Measurements from ENCODE around the gene PITPNC1.

GRCh38 chr17:67506966-67507365 lies 129.9 kb downstream of the PITPNC1 start:
- no peak for TF ChIP-seq CTCF (IDR thresholded peaks at IDR 0.05 in 4 of 5, conservative IDR thresholded peaks at IDR 0.05 in 1 of 5)
- no peak for TF ChIP-seq POLR2A (IDR thresholded peaks at IDR 0.05)

All from gastrocnemius medialis (tissue), 4 donors.